CD14-positive monocyte (primary cell): ENCODE results near the gene IGF2BP2. TPM values are rescaled to one million over a fixed set of nuclear protein-coding genes. Genes with fewer than 3 reads are reported as not detected.
A peak's percentile ranks its signal among the peaks of the same experiment; 100 is the strongest.

Source experiments
- DNase-seq, 3 donors: peaks; one replicate each; pipeline ENCODE4 v3.0.0-alpha.2; 2011 to 2022
- H2AFZ ChIP-seq: 2 replicates; pipeline ENCODE4 v1.6.0; 2012; ENCODE audit warnings: mild to moderate bottlenecking, low read depth, low read length, inconsistent platforms; ENCODE audit not compliant: insufficient read depth, poor library complexity, severe bottlenecking
- H3K27ac ChIP-seq, 2 donors: 1 replicate in 1 of 2; 2 replicates in 1 of 2; pipeline ENCODE4 v1.5.1; 2012 to 2013; ENCODE audit warnings: low read length in 2 of 2, control low read depth in 1 of 2, inconsistent platforms in 1 of 2, low read depth in 1 of 2, mild to moderate bottlenecking in 1 of 2
- H3K27me3 ChIP-seq, 2 donors: one replicate each; pipeline versions ENCODE4 v1.6.0 to v1.6.1; 2011 to 2013; ENCODE audit warnings: low read length in 2 of 2; ENCODE audit not compliant: control insufficient read depth in 2 of 2, insufficient read depth in 2 of 2
- H3K36me3 ChIP-seq, 2 donors: replicated peaks in 1 of 2; 1 replicate in 1 of 2; 2 replicates in 1 of 2; pipeline versions ENCODE4 v1.5.1 to v1.6.1; 2012 to 2013; ENCODE audit warnings: low read length in 2 of 2, control low read depth in 1 of 2, inconsistent platforms in 1 of 2, mild to moderate bottlenecking in 1 of 2; ENCODE audit not compliant: insufficient read depth in 2 of 2, control insufficient read depth in 1 of 2
- H3K4me1 ChIP-seq, 2 donors: 1 replicate in 1 of 2; 2 replicates in 1 of 2; pipeline versions ENCODE4 v1.5.1 to v1.6.1; 2012 to 2013; ENCODE audit warnings: low read length in 2 of 2, control low read depth in 1 of 2, inconsistent platforms in 1 of 2, mild to moderate bottlenecking in 1 of 2, moderate library complexity in 1 of 2; ENCODE audit not compliant: insufficient read depth in 2 of 2, control insufficient read depth in 1 of 2
- H3K4me2 ChIP-seq: replicated peaks from 2 replicates; pipeline ENCODE3; 2012; ENCODE audit warnings: low read length, moderate library complexity, mild to moderate bottlenecking; ENCODE audit not compliant: poor library complexity, severe bottlenecking; ENCODE audit errors: extremely low read depth
- H3K4me3 ChIP-seq, 3 experiments: fragments of 200-600 bp in 1 of 3; sonication (generic) in 1 of 3; replicated peaks in 1 of 3; 1 replicate in 2 of 3; 2 replicates in 1 of 3; pipeline ENCODE4 v1.5.1; 2011 to 2013; ENCODE audit warnings: low read length in 3 of 3, mild to moderate bottlenecking in 3 of 3, control low read depth in 2 of 3, low read depth in 2 of 3, inconsistent platforms in 1 of 3, moderate library complexity in 1 of 3
- H3K79me2 ChIP-seq: 2 replicates; pipeline ENCODE4 v1.6.0; 2012; ENCODE audit warnings: mild to moderate bottlenecking, control low read depth, inconsistent platforms, low read length, moderate library complexity; ENCODE audit not compliant: insufficient read depth
- H3K9ac ChIP-seq: 2 replicates; pipeline ENCODE4 v1.6.0; 2017; ENCODE audit warnings: low read length, mild to moderate bottlenecking; ENCODE audit not compliant: insufficient read depth, poor library complexity, severe bottlenecking
- H3K9me3 ChIP-seq, 2 donors: replicated peaks in 1 of 2; 1 replicate in 1 of 2; 2 replicates in 1 of 2; pipeline versions ENCODE4 v1.5.1 to v1.6.1; 2012 to 2013; ENCODE audit warnings: low read length in 2 of 2, control low read depth in 1 of 2; ENCODE audit not compliant: control insufficient read depth in 1 of 2, insufficient read depth in 1 of 2
- H4K20me1 ChIP-seq: 2 replicates; pipeline ENCODE4 v1.6.0; 2012; ENCODE audit warnings: mild to moderate bottlenecking, low read length, control low read depth, moderate library complexity; ENCODE audit not compliant: insufficient read depth
- H3K27ac Mint-ChIP-seq, 7 donors: one replicate each; pipeline ENCODE4 v1.8.0; 2020; ENCODE audit warnings: mild to moderate bottlenecking in 7 of 7, mixed read lengths in 7 of 7, moderate library complexity in 6 of 7, inconsistent platforms in 2 of 7
- H3K27me3 Mint-ChIP-seq, 3 donors: one replicate each; pipeline ENCODE4 v1.8.0; 2021 to 2022; ENCODE audit warnings: low read depth in 3 of 3, mild to moderate bottlenecking in 3 of 3, mixed read lengths in 3 of 3, moderate library complexity in 3 of 3, inconsistent platforms in 1 of 3
- H3K36me3 Mint-ChIP-seq, 2 donors: one replicate each; pipeline ENCODE4 v1.8.0; 2020; ENCODE audit warnings: mixed read lengths in 2 of 2, inconsistent platforms in 1 of 2, mild to moderate bottlenecking in 1 of 2
- H3K4me1 Mint-ChIP-seq: one replicate; pipeline ENCODE4 v1.8.0; 2020; ENCODE audit warnings: mild to moderate bottlenecking, mixed read lengths
- H3K4me3 Mint-ChIP-seq, 2 donors: one replicate each; pipeline ENCODE4 v1.8.0; 2020; ENCODE audit warnings: mild to moderate bottlenecking in 2 of 2, mixed read lengths in 2 of 2, moderate library complexity in 1 of 2
- H3K9me3 Mint-ChIP-seq, 7 donors: one replicate each; pipeline ENCODE4 v1.8.0; 2020 to 2022; ENCODE audit warnings: mixed read lengths in 7 of 7, mild to moderate bottlenecking in 6 of 7, moderate library complexity in 6 of 7, inconsistent platforms in 2 of 7
- CTCF ChIP-seq: fragments of 200-600 bp; IDR thresholded peaks from one replicate; pipeline ENCODE4 v1.8.0; 2022; ENCODE audit warnings: antibody characterized with exemption, mild to moderate bottlenecking
- WGBS: methylation state at CpG from one replicate; pipeline ENCODE4 v1.1.5; 2013; ENCODE audit warnings: missing lambda C conversion rate; ENCODE audit not compliant: insufficient coverage; 5-methylcytosine and 5-hydroxymethylcytosine counted together
- intact Hi-C, 2 donors: fragments of 100-400 bp; cut with micrococcal nuclease; formaldehyde crosslinking; loops; one replicate each; pipeline versions ENCODE4 v1.15.0 to v1.15.1; 2023
- polyA plus RNA-seq, 3 donors: library from polyadenylated mRNA; depleted of rRNA in 1 of 3; unstranded in 2 of 3; stranded (reverse) in 1 of 3; fragments of 300-500 nt in 2 of 3; fragments of >200 nt in 1 of 3; fragmentation: Illumina TruSeq in 2 of 3; gene quantifications; 1 replicate in 2 of 3; 2 replicates in 1 of 3; pipeline ENCODE4 v1.2.3, GENCODE V29; 2012 to 2021

Gene IGF2BP2
- polyA plus RNA-seq, 3 donors = 0.78 to 2.8 (median 1.00) TPM

DNA sequence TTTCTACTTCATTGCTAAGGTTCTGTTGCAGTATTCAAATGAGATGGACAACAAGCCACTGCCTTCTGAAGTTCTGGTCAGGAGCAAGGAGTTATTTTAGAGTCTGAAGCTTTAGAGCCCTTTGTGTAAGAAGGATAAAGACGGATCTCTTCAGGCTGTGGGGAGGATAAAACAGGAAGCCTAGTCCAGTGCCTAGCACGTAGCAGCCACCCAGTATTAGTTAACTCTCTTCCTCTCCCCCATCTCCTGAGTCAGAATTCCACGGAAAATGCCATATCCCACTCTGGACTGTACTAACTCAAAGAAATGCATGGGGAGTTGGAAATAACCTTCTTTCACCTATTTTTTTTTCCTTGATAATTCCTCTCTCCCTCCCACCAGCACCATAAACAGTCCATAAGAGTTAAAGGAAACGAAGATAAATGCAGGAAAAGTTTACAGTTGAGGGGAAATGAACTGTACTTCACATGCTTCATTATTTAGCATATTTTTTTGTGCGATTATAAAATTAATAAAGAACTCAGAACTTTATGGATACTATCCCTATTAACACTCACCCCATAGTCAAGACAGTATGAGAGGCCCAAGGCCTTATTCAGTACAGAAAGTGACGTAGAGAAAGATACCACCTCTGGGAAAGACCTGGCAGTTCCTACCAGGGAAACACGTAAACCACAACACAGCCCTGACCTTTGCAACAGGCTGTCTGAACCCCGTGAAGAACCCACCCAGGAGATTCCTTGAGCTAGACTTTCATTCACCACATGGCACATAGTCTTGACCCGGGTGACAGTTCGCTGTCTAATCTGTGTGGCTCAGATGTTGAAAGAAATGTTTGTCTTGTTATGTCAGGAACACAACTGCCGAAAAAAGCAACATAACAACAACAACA is 9.2 kb downstream of the IGF2BP2 start:
- peak in 2 of 3 donors; percentile 37 to 40 for DNase-seq
- intact Hi-C loops = no loop called here
- H3K4me1 ChIP-seq = peaks cover 22 to 37% of the 10 kb centered on the region in 2 donors
- Mint-ChIP-seq H3K4me3 (peak overlapping the region; percentile 16 to 44), H3K9me3 (no peaks in the 10 kb centered on the region), H3K36me3 (no peaks in the 10 kb centered on the region), H3K27me3 (no peaks in the 10 kb centered on the region), H3K4me1 (peaks cover 48% of the 10 kb centered on the region), H3K27ac (peak overlapping the region in 6 of 7 donors; percentile 21 to 82 (median 64))
- peak overlapping the region; percentile 57 for H3K4me2 ChIP-seq
- H4K20me1 ChIP-seq = no peaks in the 10 kb centered on the region
- H2AFZ ChIP-seq = no peak overlapping the region
- peak overlapping the region in 1 of 2 donors; percentile 32 for H3K27ac ChIP-seq
- peak overlapping the region in 1 of 3 experiments; percentile 52 for H3K4me3 ChIP-seq
- WGBS = 57% methylated on average over 2 of the region's 11 CpGs
- H3K79me2 ChIP-seq = peaks cover 98% of the 10 kb centered on the region
- H3K27me3 ChIP-seq = no peaks in the 10 kb centered on the region
- H3K36me3 ChIP-seq = no peaks in the 10 kb centered on the region
- no peak for TF ChIP-seq CTCF
- H3K9ac ChIP-seq = no peak overlapping the region
- H3K9me3 ChIP-seq = no peaks in the 10 kb centered on the region

- Histone ChIP-seq H4K20me1 (no peaks in the 10 kb centered on the region), H2AFZ (no peak overlapping the region), H3K4me3 (no peak overlapping the region), H3K9ac (no peak overlapping the region), H3K4me1 (peaks cover 22 to 34% of the 10 kb centered on the region in 2 donors), H3K79me2 (peaks cover 98% of the 10 kb centered on the region), H3K36me3 (no peaks in the 10 kb centered on the region), H3K9me3 (no peaks in the 10 kb centered on the region), H3K27ac (peak overlapping the region in 1 of 2 donors; percentile 45), H3K4me2 (no peak overlapping the region), H3K27me3 (no peaks in the 10 kb centered on the region)
- H3K4me1 Mint-ChIP-seq = peaks cover 42% of the 10 kb centered on the region
- H3K9me3 Mint-ChIP-seq = no peaks in the 10 kb centered on the region
- no peaks in the 10 kb centered on the region for H3K36me3 Mint-ChIP-seq
- WGBS = no CpG with 5 or more reads among the region's 4 CpGs
- no peak for TF ChIP-seq CTCF
- H3K27me3 Mint-ChIP-seq = no peaks in the 10 kb centered on the region
- DNase-seq = no peak
- intact Hi-C loops = no loop called here
- H3K27ac Mint-ChIP-seq = peak overlapping the region in 4 of 7 donors; percentile 46 to 64 (median 60)
- no peak overlapping the region for H3K4me3 Mint-ChIP-seq
These were observed 11.1 kb downstream of the IGF2BP2 start for GRCh38 chr3:185813691-185814215.
